Prostate gland (tissue), 2 donors: ENCODE measurements around the gene CFAP54.

Experiments used
- POLR2A ChIP-seq: fragments of 450-650 bp; IDR thresholded peaks from one replicate; pipeline ENCODE4 v1.6.1; 2016; ENCODE audit warnings: antibody characterized with exemption, mild to moderate bottlenecking
- POLR2AphosphoS5 ChIP-seq: sonication (generic); formaldehyde crosslinking; IDR thresholded peaks from one replicate; pipeline ENCODE4 v1.6.1; 2017; ENCODE audit warnings: antibody characterized with exemption
- TF ChIP-seq, protein P1 (sequence below), 4 experiments: fragments of 200-600 bp in 2 of 4; fragments of 450-650 bp in 2 of 4; sonication (generic) in 2 of 4; IDR thresholded peaks; 1 replicate in 3 of 4; 2 replicates in 1 of 4; pipeline ENCODE4 v1.5.1; 2016 to 2019; ENCODE audit warnings: antibody characterized with exemption in 4 of 4, mild to moderate bottlenecking in 2 of 4, moderate library complexity in 2 of 4

- no peak for TF ChIP-seq POLR2A
- TF ChIP-seq, protein P1, sequence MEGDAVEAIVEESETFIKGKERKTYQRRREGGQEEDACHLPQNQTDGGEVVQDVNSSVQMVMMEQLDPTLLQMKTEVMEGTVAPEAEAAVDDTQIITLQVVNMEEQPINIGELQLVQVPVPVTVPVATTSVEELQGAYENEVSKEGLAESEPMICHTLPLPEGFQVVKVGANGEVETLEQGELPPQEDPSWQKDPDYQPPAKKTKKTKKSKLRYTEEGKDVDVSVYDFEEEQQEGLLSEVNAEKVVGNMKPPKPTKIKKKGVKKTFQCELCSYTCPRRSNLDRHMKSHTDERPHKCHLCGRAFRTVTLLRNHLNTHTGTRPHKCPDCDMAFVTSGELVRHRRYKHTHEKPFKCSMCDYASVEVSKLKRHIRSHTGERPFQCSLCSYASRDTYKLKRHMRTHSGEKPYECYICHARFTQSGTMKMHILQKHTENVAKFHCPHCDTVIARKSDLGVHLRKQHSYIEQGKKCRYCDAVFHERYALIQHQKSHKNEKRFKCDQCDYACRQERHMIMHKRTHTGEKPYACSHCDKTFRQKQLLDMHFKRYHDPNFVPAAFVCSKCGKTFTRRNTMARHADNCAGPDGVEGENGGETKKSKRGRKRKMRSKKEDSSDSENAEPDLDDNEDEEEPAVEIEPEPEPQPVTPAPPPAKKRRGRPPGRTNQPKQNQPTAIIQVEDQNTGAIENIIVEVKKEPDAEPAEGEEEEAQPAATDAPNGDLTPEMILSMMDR (IDR thresholded peaks at IDR 0.05) = no peak
- TF ChIP-seq POLR2AphosphoS5 = no peak
These were observed 117.3 kb downstream of the CFAP54 start for GRCh38 chr12:96606644-96607043.
